HUES6 (cell line): ENCODE measurements around the gene ARAF.
"Not testable (repeated sequence)": the region's sequence is repeated elsewhere in the genome, so short reads cannot be mapped to it uniquely, and the experiment has no call there.

ENCODE experiments used
- H3K27ac ChIP-seq: 2 replicates; pipeline ENCODE4 v1.7.0; 2013; ENCODE audit warnings: low read depth, mild to moderate bottlenecking, low read length, inconsistent platforms
- H3K27me3 ChIP-seq: 2 replicates; pipeline ENCODE4 v1.6.1; 2013; ENCODE audit warnings: low read length; ENCODE audit not compliant: control insufficient read depth, insufficient read depth
- H3K36me3 ChIP-seq: 2 replicates; pipeline ENCODE4 v1.6.1; 2013; ENCODE audit warnings: low read length; ENCODE audit not compliant: control insufficient read depth, insufficient read depth
- H3K4me1 ChIP-seq: 2 replicates; pipeline ENCODE4 v1.6.1; 2013; ENCODE audit warnings: low read length; ENCODE audit not compliant: control insufficient read depth, insufficient read depth
- H3K4me3 ChIP-seq: 2 replicates; pipeline ENCODE4 v1.5.1; 2013; ENCODE audit warnings: low read depth, low read length
- H3K9ac ChIP-seq: one replicate; pipeline ENCODE4 v1.6.1; 2013; ENCODE audit warnings: mild to moderate bottlenecking, low read length
- H3K9me3 ChIP-seq: 2 replicates; pipeline ENCODE4 v1.6.1; 2013; ENCODE audit warnings: low read depth, low read length; ENCODE audit not compliant: control insufficient read depth, insufficient read depth

The ARAF gene

DNA sequence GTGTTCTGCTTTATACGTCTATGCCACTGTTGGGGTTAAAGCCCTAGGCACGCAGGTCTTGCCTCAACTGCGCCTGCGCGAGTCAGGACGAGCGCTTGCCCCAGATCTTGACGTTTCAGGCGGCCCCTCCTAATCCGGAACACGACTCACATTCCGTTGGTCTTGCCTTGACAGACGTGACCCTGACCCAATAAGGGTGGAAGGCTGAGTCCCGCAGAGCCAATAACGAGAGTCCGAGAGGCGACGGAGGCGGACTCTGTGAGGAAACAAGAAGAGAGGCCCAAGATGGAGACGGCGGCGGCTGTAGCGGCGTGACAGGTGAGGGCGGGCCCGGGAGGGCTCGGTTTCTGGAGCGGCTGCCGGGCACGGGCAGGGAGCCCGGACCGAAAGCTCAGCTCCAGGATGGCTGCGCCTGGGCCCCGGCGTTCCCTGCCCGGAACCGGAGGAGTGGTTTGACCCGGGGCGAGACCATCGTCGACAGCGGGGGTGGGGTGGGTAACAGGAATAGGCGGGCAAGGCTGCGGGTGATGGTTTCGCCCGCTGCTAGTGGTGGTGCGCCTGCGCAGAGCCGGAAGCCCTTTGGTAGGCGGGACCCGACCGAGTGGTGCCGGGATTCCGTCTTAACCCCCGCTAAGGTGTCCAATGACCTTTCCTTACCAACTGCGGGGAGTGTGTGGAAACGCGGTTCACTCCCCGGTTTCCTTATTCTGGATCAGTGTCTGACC lies at the start of gene ARAF:
Gene ARAF, plus strand, starts transcription at position 272 of the 725 bp plus-strand sequence. CDS start 1,763 bp downstream, outside the sequence.
- H3K4me1 ChIP-seq: peaks cover 17% of the 10 kb centered on the region; the same call in 1 of the 2 replicates
- no peaks in the 10 kb centered on the region; the same call in 1 of the 2 replicates for H3K9me3 ChIP-seq
- peaks cover 27% of the 10 kb centered on the region for H3K36me3 ChIP-seq
- H3K27me3 ChIP-seq: no peaks in the 10 kb centered on the region
- peak within 1 kb of the TSS; percentile 82 for H3K4me3 ChIP-seq
- H3K9ac ChIP-seq: peak within 1 kb of the TSS; percentile 84
- H3K27ac ChIP-seq: peak within 1 kb of the TSS; percentile 57; the same call in 1 of the 2 replicates

DNA sequence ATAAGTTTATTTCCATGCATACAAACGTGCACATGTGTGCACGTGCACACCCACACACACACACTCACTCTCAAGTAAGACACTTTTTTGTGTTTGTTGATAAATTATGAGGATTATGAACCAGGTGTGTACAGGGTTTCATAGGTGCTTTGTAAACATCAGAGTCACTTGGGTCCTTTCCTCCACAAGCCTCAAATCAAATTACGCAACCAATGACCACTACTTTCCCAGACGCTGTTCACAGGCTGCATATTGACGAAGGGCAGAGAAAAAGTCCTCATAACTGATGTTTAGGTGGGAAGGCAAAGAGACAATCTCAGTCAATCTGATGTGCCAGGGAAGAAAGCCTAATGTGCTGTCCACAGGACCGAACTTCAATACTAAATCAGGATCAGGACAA lies 48.6 kb upstream of the ARAF start:
- peak overlapping the region; percentile 43 for H3K4me3 ChIP-seq
- H3K9me3 ChIP-seq, H3K4me1 ChIP-seq, H3K9ac ChIP-seq, H3K36me3 ChIP-seq, H3K27me3 ChIP-seq, H3K27ac ChIP-seq: not testable (repeated sequence)

DNA sequence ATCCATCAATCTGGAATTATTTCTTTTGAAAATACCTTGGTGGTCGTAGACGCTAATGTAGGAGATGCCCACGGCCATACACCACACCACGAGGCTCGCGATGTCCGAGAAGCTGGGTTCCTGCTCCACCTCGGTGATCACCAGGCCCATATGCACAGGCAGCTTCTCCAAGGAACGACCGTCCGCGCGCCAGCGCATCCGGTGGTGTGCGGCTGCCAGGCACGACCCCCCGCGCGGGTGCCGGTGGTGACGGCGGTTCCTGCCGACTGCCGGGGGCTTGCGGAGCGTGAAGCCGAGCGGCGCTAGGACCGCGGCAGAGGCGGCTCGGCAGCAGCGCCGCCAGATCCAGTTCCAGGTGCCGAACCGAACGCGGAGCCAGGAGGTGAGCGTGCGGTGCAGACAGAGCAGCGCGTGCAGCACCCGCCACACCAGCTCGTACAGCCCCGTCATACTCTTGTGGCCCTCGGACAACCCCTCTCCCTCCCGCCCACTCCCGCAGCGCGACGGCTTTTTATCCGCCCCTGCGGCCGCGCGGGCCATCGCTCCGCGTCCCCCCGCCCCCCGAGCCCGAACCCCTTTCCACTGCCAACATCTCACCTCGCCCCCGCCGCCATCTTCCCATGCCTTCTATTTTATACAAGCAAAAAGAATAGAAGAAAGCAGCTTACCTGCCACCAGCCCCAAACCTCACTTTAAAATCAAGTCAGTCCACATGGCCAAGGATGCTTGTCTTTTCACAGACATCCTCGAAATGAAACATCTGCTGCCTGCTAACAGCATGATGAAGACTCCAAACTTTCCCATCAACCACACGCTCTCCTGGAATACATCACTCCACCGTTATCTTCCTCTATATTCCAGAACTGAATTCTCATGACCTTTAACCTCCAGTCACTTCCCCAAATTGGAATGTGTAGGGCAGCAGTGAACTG lies 47.7 kb upstream of the ARAF start:
- not testable (repeated sequence) for H3K27ac ChIP-seq, H3K4me1 ChIP-seq, H3K9ac ChIP-seq, H3K9me3 ChIP-seq, H3K36me3 ChIP-seq, H3K27me3 ChIP-seq
- H3K4me3 ChIP-seq: peak overlapping the region; percentile 48

DNA sequence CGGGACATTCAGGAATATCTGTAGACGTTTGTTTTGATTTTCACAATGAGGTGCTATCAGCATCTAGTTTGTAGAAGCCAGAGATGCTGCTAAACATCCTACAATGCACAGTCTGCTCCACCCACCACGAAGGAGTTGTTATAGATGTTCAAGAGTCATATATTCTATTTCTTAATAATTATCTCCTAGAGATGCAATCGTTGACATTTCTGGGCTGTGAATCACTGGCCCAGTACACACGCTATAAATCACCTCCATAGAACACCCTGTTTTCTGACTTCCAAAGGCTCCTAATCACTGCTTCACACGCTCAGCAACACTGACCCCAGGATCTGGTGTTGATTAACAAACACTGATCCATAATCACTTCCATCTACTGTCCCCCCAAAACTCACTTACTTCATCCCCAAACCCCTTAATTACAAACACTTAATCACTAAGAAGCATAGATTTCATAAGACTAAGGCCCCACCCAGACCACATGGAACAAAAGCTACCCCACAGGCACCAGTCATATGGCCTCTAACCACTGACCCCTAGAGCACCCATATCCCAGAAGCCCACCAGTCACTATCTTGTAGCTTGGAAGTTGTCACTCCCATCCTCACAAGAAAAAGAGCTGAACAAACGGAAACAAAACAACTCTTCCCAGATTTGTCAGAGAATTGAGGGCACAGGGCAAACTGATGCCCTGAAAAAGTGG lies 46.3 kb upstream of the ARAF start:
- no peak overlapping the region for H3K4me3 ChIP-seq
- no peak overlapping the region for H3K9ac ChIP-seq
- H3K4me1 ChIP-seq: peaks cover 6% of the 10 kb centered on the region; the same call in 1 of the 2 replicates
- no peaks in the 10 kb centered on the region for H3K27me3 ChIP-seq
- H3K36me3 ChIP-seq: no peaks in the 10 kb centered on the region
- no peak overlapping the region for H3K27ac ChIP-seq
- peaks cover 3% of the 10 kb centered on the region; the same call in 1 of the 2 replicates for H3K9me3 ChIP-seq

DNA sequence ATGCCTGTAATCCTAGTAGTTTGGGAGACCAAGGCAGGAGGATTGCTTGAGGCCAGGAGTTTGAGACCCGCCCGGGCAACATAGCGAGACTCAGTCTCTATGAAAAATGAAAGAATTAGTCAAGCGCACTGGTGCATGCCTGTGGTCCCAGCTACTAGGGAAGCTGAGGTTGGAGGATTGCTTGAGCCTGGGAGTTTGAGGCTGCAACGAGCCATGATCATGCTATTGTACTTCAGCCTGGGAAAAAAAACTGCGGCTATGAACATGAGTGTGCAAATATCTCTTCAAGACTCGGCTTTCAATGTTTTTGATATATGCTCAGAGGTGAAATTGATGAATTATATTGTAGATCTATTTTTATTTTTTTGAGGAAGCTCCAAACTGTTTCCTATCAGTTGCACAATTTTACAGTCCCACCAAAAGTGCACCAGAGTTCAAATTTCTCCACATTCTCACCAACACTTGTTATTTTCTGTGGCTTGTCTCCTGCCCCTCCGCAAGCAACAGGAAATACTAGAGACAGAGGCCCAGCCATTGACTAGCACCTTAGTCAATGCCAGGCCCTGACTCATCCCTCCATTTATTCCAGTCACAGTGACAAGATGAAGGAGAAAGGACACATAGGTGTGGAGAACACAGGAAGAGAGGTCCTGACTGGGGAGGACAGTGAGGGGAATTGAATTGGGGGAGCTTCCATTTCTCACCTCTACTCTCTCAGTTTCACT lies 44.9 kb upstream of the ARAF start:
- H3K4me1 ChIP-seq: peaks cover 6% of the 10 kb centered on the region; the same call in 1 of the 2 replicates
- no peaks in the 10 kb centered on the region for H3K27me3 ChIP-seq
- no peak overlapping the region for H3K9ac ChIP-seq
- H3K27ac ChIP-seq: no peak overlapping the region
- H3K4me3 ChIP-seq: no peak overlapping the region
- peaks cover 3% of the 10 kb centered on the region; the same call in 1 of the 2 replicates for H3K9me3 ChIP-seq
- H3K36me3 ChIP-seq: no peaks in the 10 kb centered on the region

DNA sequence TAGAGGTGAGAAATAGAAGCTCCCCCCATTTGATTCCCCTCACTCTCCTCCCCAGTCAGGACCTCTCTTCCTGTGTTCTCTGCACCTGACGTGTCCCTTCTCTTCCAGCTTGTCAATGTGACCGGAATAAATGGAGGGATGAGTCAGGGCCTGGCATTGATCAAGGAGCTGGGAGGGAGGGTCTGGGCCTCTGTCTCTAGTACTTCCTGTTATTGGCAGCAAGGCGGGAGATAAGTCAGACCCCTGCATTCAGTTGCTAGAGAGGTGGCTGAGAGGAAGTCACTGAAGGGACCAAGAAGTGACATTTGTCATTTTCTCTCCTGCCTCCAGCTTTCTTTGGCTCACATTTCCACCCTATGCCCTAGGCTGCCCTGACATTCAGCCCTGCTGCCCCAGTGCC lies 42.9 kb upstream of the ARAF start:
- peaks cover 8% of the 10 kb centered on the region; the same call in 1 of the 2 replicates for H3K4me1 ChIP-seq
- H3K27ac ChIP-seq: no peak overlapping the region; the same call in 1 of the 2 replicates
- H3K9me3 ChIP-seq: peaks cover 12% of the 10 kb centered on the region
- no peak overlapping the region for H3K9ac ChIP-seq
- H3K4me3 ChIP-seq: no peak overlapping the region
- no peaks in the 10 kb centered on the region; the same call in 1 of the 2 replicates for H3K27me3 ChIP-seq
- H3K36me3 ChIP-seq: no peaks in the 10 kb centered on the region

DNA sequence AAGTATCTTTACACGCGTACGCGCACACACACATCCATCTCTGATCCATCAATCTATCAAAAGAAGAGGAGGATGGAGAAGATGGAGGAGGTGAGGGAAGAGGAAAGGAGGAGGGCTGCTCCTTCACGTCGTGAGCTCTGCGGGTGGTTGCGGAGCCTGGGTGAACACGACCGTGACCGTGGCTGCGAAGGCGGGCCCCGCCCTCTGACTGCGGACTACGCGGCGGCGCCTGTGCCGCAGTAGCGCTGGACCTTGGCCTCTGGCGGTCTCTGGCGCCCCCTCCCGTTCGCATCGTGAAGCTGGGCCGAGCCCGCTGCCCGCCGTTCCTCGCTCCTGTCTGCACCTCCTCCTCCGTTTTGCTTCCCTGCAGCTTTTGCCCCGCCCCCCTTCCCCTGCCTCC lies 37.7 kb upstream of the ARAF start:
- Histone ChIP-seq H3K4me3 (peak overlapping the region; percentile 74), H3K9me3 (peaks cover 18% of the 10 kb centered on the region), H3K27me3 (no peaks in the 10 kb centered on the region; the same call in 1 of the 2 replicates), H3K27ac (no peak overlapping the region), H3K36me3 (no peaks in the 10 kb centered on the region), H3K9ac (no peak overlapping the region), H3K4me1 (peaks cover 5% of the 10 kb centered on the region; the same call in 1 of the 2 replicates)

DNA sequence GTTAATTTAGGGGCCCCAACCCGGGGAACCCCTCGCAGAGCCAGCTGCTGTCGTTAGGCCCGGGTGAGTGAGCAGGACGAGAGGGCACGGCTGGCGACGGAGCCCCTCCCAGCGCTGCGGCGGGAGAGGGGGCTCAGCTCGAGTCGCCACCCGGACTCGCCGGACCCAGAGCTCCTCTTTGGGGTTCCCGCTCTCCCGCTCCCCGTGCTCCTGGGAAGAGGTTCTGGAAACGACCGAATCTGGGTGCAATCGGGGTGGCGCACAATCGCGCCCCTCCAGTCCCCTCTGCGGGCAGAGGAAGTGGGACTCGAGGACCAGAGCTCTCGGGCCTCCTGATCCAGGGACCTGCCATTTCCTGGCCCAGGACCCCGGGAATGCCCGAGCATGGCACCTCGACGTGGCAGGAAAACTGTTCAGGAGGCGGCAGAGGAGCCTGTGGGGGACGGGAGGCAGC lies 37.3 kb upstream of the ARAF start:
- Histone ChIP-seq H3K27me3 (no peaks in the 10 kb centered on the region; the same call in 1 of the 2 replicates), H3K9ac (peak overlapping the region; percentile 55), H3K9me3 (peaks cover 18% of the 10 kb centered on the region), H3K27ac (no peak overlapping the region), H3K4me3 (peak overlapping the region; percentile 74), H3K36me3 (no peaks in the 10 kb centered on the region), H3K4me1 (0 out of 2 replicates have a peak, but pooled peaks cover 2% of the 10 kb centered on the region)

DNA sequence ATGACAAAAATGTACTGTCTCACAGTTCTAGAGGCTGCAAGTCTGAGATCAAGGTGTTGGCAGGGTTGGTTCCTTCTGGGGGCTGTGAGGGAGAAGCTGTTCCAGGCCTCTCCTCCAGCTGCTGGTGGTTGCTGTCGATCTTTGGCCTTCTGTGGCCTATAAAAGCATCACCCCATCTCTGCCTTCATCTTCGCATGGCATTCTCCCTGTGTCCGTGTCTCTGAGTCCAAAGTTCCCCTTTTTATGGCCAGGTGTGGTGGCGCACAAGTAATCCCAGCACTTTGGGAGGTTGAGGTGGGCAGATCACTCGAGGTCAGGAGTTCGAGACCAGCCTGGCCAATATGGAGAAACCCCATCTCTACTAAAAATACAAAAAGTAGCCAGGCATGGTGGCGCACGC lies 31.5 kb upstream of the ARAF start:
- Histone ChIP-seq H3K9ac (no peak overlapping the region), H3K4me1 (no peaks in the 10 kb centered on the region), H3K27ac (no peak overlapping the region), H3K9me3 (peaks cover 14% of the 10 kb centered on the region; the same call in 1 of the 2 replicates), H3K4me3 (no peak overlapping the region), H3K27me3 (no peaks in the 10 kb centered on the region), H3K36me3 (no peaks in the 10 kb centered on the region)

DNA sequence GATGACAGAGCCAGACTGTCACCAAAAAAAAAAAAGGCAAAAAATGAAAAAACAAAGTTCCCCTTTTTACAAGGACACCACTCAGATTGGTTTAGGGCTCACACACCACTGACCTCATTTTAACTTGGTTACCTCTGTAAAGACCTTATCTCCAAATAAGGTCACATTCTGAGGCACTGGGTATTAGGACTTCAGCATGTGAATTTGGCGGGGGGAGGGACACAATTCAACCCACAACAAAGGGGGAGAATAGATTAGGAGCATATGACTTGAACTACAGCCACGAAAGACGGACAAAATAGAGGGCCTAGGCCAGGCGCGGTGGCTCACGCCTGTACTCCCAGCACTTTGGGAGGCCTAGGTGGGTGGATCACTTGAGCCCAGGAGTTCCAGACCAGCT lies 31.0 kb upstream of the ARAF start:
- peaks cover 14% of the 10 kb centered on the region; the same call in 1 of the 2 replicates for H3K9me3 ChIP-seq
- no peaks in the 10 kb centered on the region for H3K4me1 ChIP-seq
- no peak overlapping the region for H3K9ac ChIP-seq
- no peak overlapping the region for H3K4me3 ChIP-seq
- no peaks in the 10 kb centered on the region for H3K36me3 ChIP-seq
- no peaks in the 10 kb centered on the region for H3K27me3 ChIP-seq
- no peak overlapping the region for H3K27ac ChIP-seq
